ENCODE results near the gene C11orf68.

C11orf68 gene

GRCh38 chr11:65946655-65947054 lies 27.8 kb upstream of the C11orf68 start:
- no peak for DNase-seq (ENCODE audit: low read depth in 1 of 2, low spot score in 1 of 2)
- Histone ChIP-seq H3K27me3 (ENCODE audit: insufficient read depth, poor library complexity, severe bottlenecking) (no peaks in the 10 kb centered on the region), H3K27ac (replicated peaks) (no peak overlapping the region), H3K4me3 (replicated peaks; ENCODE audit: insufficient read depth, low read length) (no peak overlapping the region)
- TF ChIP-seq REST (IDR thresholded peaks at IDR 0.05; ENCODE audit: insufficient replicate concordance, low read depth) (no peak), GABPA (IDR thresholded peaks at IDR 0.05; ENCODE audit: low read depth) (no peak), POLR2AphosphoS5 (IDR thresholded peaks at IDR 0.05; ENCODE audit: low read depth) (no peak), CTCF (IDR thresholded peaks at IDR 0.05; ENCODE audit: insufficient read depth, low read length) (no peak), SPI1 (IDR thresholded peaks at IDR 0.05; ENCODE audit: borderline replicate concordance, low read depth) (no peak)

GRCh38 chr11:65945941-65946558 lies 27.2 kb upstream of the C11orf68 start:
- DNase-seq (ENCODE audit: low read depth in 1 of 2, low spot score in 1 of 2), result no peak
- H3K4me3 ChIP-seq (replicated peaks; ENCODE audit: insufficient read depth, low read length), result no peak overlapping the region
- no peak overlapping the region for H3K27ac ChIP-seq (replicated peaks)
- TF ChIP-seq CTCF (IDR thresholded peaks at IDR 0.05; ENCODE audit: insufficient read depth, low read length) (no peak), REST (IDR thresholded peaks at IDR 0.05; ENCODE audit: insufficient replicate concordance, low read depth) (no peak), GABPA (IDR thresholded peaks at IDR 0.05; ENCODE audit: low read depth) (no peak), POLR2AphosphoS5 (IDR thresholded peaks at IDR 0.05; ENCODE audit: low read depth) (no peak), SPI1 (IDR thresholded peaks at IDR 0.05; ENCODE audit: borderline replicate concordance, low read depth) (no peak)
- H3K27me3 ChIP-seq (ENCODE audit: insufficient read depth, poor library complexity, severe bottlenecking), result no peaks in the 10 kb centered on the region

- no peak for DNase-seq (ENCODE audit: low read depth in 1 of 2, low spot score in 1 of 2)
- Histone ChIP-seq H3K4me3 (replicated peaks; ENCODE audit: insufficient read depth, low read length) (no peak within 1 kb of the TSS), H3K27ac (replicated peaks) (no peak within 1 kb of the TSS), H3K27me3 (ENCODE audit: insufficient read depth, poor library complexity, severe bottlenecking) (no peaks in the 10 kb centered on the region)
- TF ChIP-seq GABPA (IDR thresholded peaks at IDR 0.05; ENCODE audit: low read depth), result no peak
Observed at GRCh38 chr11:65945430-65945911, 26.6 kb upstream of the C11orf68 start, which contains the start of gene TSGA10IP. Gene TSGA10IP (plus strand): TSS chr11:65945480. CDS start chr11:65945676, 196 bp downstream.

GRCh38 chr11:65944767-65945166 lies 25.9 kb upstream of the C11orf68 start:
- H3K27me3 ChIP-seq (ENCODE audit: insufficient read depth, poor library complexity, severe bottlenecking), result no peaks in the 10 kb centered on the region
- H3K27ac ChIP-seq (replicated peaks), result no peak overlapping the region
- TF ChIP-seq CTCF (IDR thresholded peaks at IDR 0.05; ENCODE audit: insufficient read depth, low read length) (no peak), GABPA (IDR thresholded peaks at IDR 0.05; ENCODE audit: low read depth) (no peak), REST (IDR thresholded peaks at IDR 0.05; ENCODE audit: insufficient replicate concordance, low read depth) (no peak), POLR2AphosphoS5 (IDR thresholded peaks at IDR 0.05; ENCODE audit: low read depth) (no peak), SPI1 (IDR thresholded peaks at IDR 0.05; ENCODE audit: borderline replicate concordance, low read depth) (no peak)
- DNase-seq (ENCODE audit: low read depth in 1 of 2, low spot score in 1 of 2), result no peak
- no peak overlapping the region for H3K4me3 ChIP-seq (replicated peaks; ENCODE audit: insufficient read depth, low read length)

All from HL-60 (cell line).